ENCODE data around the gene LBHD1. TPM values are rescaled to one million over a fixed set of nuclear protein-coding genes. Genes with fewer than 3 reads are reported as not detected.

Gene LBHD1
- total RNA-seq = 3.0 and 3.9 TPM in 2 replicates

DNA sequence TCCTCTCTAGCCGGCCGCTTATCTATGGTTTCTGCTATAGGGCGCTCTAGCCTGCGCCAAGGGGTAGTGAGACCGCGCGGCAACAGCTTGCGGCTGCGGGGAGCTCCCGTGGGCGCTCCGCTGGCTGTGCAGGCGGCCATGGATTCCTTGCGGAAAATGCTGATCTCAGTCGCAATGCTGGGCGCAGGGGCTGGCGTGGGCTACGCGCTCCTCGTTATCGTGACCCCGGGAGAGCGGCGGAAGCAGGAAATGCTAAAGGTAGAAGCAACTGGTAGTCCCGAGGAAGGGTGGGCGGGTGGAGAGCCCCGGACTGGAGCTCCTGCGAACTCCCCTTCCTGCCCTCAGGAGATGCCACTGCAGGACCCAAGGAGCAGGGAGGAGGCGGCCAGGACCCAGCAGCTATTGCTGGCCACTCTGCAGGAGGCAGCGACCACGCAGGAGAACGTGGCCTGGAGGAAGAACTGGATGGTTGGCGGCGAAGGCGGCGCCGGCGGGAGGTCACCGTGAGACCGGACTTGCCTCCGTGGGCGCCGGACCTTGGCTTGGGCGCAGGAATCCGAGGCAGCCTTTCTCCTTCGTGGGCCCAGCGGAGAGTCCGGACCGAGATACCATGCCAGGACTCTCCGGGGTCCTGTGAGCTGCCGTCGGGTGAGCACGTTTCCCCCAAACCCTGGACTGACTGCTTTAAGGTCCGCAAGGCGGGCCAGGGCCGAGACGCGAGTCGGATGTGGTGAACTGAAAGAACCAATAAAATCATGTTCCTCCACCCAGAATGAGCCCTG is at the start of gene LBHD1, which contains the start of gene UQCC3:
LBHD1 (minus strand) TSS at position 660 of the 782 bp plus-strand sequence. CDS start 2,236 bp downstream, outside the sequence.
UQCC3 (plus strand) TSS at position 66 of the 782 bp plus-strand sequence; CDS start at position 139, 73 bp downstream.

DNA sequence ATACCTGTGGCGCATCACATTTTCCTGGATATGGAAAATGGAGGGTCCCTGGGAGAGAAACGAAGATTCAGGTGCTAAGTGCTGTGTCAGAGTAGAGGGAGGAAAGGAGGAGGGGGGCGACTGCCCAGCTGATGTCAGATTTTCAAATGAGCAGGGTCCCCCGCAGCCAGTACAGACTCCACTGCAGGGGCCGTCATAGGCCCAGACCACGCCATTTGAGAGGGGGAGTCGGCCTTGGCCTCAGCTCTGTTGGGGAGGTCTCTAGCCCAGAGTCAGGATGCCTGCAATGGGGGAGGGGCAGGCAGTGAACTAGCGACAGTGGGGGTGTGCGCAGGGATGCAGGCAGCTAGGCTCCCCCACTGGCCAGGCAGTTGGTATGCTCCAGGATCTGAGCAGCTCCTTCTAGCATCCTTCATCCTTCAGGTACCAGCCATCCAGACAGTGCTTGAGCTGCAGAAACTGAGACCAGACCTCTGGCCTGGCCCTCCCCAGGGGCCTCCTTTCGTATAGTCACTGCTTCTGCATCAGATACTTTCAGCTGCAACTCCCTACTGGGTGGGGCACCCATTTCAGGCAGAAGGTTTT is 35.3 kb upstream of the LBHD1 start, which contains the start of the genes BSCL2 and GNG3:
BSCL2 (minus strand) TSS at position 148 of the 585 bp plus-strand sequence. CDS start 229 bp downstream, outside the sequence.
GNG3 (plus strand) TSS at position 400 of the 585 bp plus-strand sequence. CDS start 620 bp downstream, outside the sequence.

DNA sequence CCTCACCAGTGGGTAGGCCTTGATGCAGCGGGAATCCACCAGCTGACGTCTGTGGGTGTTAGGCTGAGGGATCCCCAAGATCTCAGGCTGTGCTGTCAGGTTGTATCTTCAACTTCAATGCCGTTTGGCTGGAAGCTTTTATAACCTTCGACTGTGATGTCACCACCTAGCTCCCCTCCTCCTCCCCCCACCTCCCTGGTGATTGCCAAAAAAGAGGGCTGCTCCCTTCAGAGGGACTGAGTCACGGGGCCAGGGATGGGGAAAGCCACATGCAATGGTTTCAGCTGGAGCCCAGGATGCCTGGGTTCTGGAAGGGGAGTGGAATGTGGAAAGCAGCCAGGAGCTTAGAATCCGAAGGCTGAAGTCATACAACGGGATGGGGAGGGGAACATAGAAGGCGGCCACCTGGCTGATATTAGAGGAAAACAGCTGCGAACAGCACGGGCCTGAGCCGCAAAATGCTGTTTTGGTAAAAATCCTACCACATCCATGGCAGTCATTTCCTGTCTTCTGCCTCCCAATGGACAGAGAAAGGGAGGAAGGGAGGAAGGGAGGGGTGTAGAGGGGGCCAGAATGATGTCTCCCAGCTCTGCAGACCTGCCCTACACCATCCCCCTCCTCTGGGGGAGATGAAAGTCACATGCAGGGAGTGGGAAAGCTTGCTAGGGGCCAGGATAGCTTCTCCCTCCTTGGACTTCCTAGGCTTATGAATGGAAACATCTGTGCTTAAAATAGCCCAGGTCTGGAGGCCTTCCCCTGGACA is 17.5 kb upstream of the LBHD1 start, which contains the start of gene LRRN4CL:
LRRN4CL (minus strand) TSS at position 110 of the 763 bp plus-strand sequence. CDS start 1,022 bp downstream, outside the sequence.

DNA sequence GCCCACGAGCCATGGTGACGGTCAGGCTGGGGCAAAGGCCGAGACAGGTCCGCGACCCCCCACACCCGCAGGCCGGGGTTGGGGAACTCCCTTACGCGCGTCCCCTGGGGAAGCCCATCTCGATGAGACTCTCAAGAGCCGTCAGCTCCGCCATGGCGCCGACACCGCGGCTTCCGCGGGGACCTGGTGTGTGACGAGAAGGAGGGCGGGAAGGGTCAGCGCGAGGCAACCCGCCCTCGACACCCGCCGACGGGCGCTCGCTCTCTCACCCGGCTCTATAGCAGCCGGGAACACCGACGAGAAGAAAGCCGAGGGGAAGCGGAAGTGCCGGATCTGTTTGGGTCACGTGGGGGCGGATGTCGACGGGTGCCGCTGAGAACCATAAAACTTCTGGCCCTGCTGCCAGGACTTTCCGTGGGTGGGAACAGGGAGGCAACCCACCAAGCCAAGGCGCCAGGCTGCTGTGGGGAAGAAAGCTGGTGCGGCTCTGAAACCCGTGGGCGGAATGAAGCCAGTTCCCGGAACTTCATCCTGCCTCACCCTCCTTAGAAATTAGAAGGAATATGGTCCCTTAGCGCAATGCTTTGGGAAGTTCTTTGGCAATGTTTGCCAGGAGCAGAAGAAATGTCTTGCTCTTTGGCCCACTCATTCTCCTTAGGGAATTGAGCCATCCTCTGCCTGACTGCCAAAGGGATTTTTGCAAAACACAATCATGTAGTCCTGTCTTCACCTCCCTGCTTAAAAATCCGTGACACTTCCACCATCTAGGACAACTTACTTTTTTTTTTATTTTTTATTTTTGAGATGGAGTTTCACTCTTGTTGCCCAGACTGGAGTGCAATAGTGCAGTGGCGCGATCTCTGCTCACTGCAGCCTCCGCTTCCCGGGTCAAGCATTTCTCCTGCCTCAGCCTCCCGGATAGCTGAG is 7.0 kb upstream of the LBHD1 start, which contains the start of gene UBXN1:
UBXN1 (minus strand) TSS at position 304 of the 927 bp plus-strand sequence; CDS start at position 154, 150 bp downstream.

DNA sequence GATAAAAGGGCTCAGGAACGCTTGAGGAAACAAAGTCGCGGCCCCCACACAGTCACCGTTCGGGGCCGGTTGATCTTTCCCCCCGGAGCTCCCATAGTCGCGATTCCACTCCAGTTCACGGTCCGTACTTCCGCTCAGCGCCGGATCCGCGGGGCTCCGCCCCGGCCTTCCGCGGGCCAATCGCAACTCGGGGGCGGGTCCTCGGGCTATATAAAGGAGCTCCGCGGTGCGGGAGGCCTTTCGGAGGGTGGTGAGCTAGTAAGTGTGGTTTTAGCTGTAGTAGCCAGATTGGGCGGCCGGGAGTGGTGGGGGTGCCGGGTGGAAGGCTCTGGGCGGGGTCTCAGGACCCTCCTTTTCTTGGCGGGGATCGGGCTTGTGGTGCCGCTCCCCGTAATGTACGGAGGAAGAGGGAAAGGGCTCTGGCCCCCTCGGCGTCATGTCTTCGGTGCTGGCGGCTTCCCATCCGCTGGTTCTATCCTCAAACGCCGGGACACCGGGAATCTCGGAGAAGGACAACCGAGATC is 6.9 kb downstream of the LBHD1 start, which contains the start of the genes C11orf98 and CSKMT:
C11orf98 (minus strand) TSS at position 136 of the 524 bp plus-strand sequence; CDS start at position 95, 41 bp downstream.
CSKMT (plus strand) TSS at position 238 of the 524 bp plus-strand sequence. CDS start 568 bp downstream, outside the sequence.

DNA sequence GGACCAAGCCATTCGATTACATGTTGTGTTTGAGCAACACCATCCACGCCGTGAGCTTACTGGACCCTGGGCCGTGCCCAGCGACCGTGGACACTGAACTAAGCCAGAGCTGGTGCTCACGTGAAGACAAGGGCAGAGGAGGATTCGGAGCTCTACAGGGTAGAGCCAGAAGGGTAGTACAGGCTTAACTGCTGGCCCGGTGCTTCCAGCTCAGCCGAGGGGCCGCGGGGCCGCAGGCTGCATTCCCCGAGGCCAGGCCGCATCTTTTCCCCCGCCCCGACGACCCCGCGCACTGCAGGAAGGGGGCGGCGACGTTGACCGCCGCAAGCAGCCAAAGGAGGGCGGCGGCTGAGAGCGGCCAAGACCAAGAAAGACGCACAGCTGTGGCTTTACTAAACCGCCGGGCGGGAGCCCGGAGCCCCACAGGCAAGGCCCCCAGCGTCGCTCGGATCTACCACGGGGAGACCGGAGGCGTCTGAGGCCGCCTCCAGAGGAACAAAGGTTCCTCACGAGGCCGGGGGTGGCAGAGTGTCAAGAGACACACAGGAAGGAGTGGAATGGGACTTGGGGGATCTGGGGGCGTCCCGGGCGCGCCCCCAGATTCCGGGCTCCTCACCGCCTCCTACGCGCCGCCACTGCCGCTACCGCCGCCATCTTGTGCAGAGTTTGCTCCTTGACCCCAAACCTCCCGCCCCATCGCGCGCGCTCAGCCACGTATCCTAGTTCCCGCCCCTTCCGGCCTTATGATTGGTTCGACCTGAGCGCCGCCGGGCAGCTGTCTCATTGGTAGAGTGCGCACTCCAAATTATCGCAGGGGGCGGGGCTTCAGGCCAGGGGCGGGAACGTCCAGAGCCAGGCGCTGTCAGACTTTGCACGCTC is 25.9 kb downstream of the LBHD1 start, which contains the start of gene GANAB:
GANAB (minus strand) TSS at position 668 of the 879 bp plus-strand sequence; CDS start at position 654, 14 bp downstream.

DNA sequence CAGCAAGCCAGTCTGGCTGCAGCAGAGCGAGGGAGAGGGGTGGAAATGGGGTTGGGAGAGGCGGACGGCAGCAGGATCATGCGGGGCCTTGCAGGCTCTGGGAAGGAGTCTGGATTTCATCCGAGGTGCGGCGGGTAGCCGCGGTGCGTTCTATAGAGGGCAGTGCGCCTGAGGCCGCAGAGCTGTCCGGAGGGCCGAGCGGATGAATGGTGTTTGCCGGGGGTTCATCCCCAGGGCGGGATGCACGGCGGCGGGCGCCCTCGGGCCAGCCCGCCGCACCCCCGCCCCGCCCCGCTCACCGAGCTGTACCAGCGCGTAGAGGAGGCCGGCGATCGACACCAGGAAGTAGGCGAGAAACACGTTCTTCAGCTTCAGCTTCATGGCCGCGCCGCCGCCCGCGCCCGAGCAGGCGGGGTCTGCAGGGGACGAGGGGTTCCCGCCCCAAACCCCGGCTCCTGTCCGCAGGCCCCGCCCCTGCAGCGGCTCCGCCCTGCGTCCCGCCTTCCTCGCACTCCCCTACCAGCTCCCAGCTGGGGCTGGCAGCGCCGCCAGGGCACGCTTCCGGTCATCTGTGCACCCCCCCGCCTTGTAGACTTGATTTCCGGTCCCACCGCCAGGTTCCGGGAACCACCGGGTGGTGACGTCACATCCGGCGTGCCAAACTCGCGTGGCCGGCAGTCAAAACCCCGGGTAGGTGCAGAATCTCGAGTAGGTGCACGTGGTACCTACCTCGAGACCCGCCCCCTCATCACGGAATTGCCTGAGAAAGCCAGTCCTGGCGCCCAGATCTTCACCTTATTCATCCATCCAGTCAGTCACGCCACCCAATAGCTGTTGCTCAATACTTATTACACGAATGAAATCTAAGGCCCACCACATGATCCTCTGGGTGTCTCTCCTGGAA is 50.2 kb downstream of the LBHD1 start, which contains the start of gene B3GAT3:
B3GAT3 (minus strand) TSS at position 420 of the 904 bp plus-strand sequence; CDS start at position 381, 39 bp downstream.

Other genes with a start within 250 kb of the LBHD1 start
- 498 and 644 TPM in 2 replicates for gene AHNAK, start 125.5 kb downstream of the LBHD1 start, total RNA-seq
- gene EEF1G, start 98.4 kb downstream of the LBHD1 start, total RNA-seq = 1,318 and 1,351 TPM in 2 replicates
- gene TUT1, start 80.7 kb downstream of the LBHD1 start, total RNA-seq = 8.7 and 9.2 TPM in 2 replicates
- 70.8 and 86.8 TPM in 2 replicates for gene MTA2, start 70.4 kb downstream of the LBHD1 start, total RNA-seq
- 23.8 and 38.6 TPM in 2 replicates for gene EML3, start 59.5 kb downstream of the LBHD1 start, total RNA-seq
- gene ROM1, start 59.0 kb downstream of the LBHD1 start, total RNA-seq = 3.1 and 5.8 TPM in 2 replicates
- gene B3GAT3, start 50.3 kb downstream of the LBHD1 start, total RNA-seq = 48.9 and 82.7 TPM in 2 replicates
- 612 and 660 TPM in 2 replicates for gene GANAB, start 25.7 kb downstream of the LBHD1 start, total RNA-seq
- gene INTS5, start 19.0 kb downstream of the LBHD1 start, total RNA-seq = 24.5 and 26.9 TPM in 2 replicates
- gene C11orf98, start 7.1 kb downstream of the LBHD1 start, total RNA-seq = 13.4 and 18.3 TPM in 2 replicates
- gene CSKMT, start 7.0 kb downstream of the LBHD1 start, total RNA-seq = 4.2 and 4.5 TPM in 2 replicates
- gene UQCC3, start 594 bp downstream of the LBHD1 start, total RNA-seq = 6.6 and 7.5 TPM in 2 replicates
- gene UBXN1, start 6.8 kb upstream of the LBHD1 start, total RNA-seq = 80.9 and 85.2 TPM in 2 replicates
- gene LRRN4CL, start 17.3 kb upstream of the LBHD1 start, total RNA-seq = 3.3 and 4.9 TPM in 2 replicates
- 54.8 and 59.1 TPM in 2 replicates for gene BSCL2, start 35.2 kb upstream of the LBHD1 start, total RNA-seq
- 0.13 TPM in 1 of 2 replicates, not detected in the other for gene GNG3, start 35.4 kb upstream of the LBHD1 start, total RNA-seq
- gene HNRNPUL2, start 55.2 kb upstream of the LBHD1 start, total RNA-seq = 13.3 and 15.4 TPM in 2 replicates
- 27.5 and 28.9 TPM in 2 replicates for gene TTC9C, start 56.2 kb upstream of the LBHD1 start, total RNA-seq
- gene ZBTB3, start 81.9 kb upstream of the LBHD1 start, total RNA-seq = 10.3 and 11.7 TPM in 2 replicates
- gene POLR2G, start 89.3 kb upstream of the LBHD1 start, total RNA-seq = 51.6 and 51.7 TPM in 2 replicates
- 19.3 and 27.2 TPM in 2 replicates for gene TAF6L, start 99.1 kb upstream of the LBHD1 start, total RNA-seq
- 48.9 and 50.0 TPM in 2 replicates for gene TMEM179B, start 115.1 kb upstream of the LBHD1 start, total RNA-seq
- 13.3 and 16.2 TPM in 2 replicates for gene TMEM223, start 119.7 kb upstream of the LBHD1 start, total RNA-seq
- 26.1 and 39.4 TPM in 2 replicates for gene NXF1, start 133.2 kb upstream of the LBHD1 start, total RNA-seq
- gene STX5, start 159.8 kb upstream of the LBHD1 start, total RNA-seq = 35.5 and 44.3 TPM in 2 replicates
- gene TEX54, start 160.6 kb upstream of the LBHD1 start, total RNA-seq = not detected in 2 replicates
- 25.4 and 46.1 TPM in 2 replicates for gene WDR74, start 167.3 kb upstream of the LBHD1 start, total RNA-seq
- 104 and 190 TPM in 2 replicates for gene SLC3A2, start 208.6 kb upstream of the LBHD1 start, total RNA-seq
- gene CHRM1, start 249.1 kb upstream of the LBHD1 start, total RNA-seq = not detected in 2 replicates